Activated naive CD4-positive, alpha-beta T cell treated with anti-CD3 and anti-CD28 coated beads for 36 hours (primary cell): ENCODE measurements around the gene RAET1G. TPM values are rescaled to one million over a fixed set of nuclear protein-coding genes. Genes with fewer than 3 reads are reported as not detected.
A peak's percentile ranks its signal among the peaks of the same experiment; 100 is the strongest.
"Not testable (repeated sequence)": the region's sequence is repeated elsewhere in the genome, so short reads cannot be mapped to it uniquely, and the experiment has no call there.

ENCODE experiments used
- CTCF ChIA-PET: fragments of 350-600 bp; sonication (Branson Sonifier 250); formaldehyde crosslinking; loops from one replicate; lab custom pipeline; 2021; ENCODE audit warnings: antibody characterized with exemption; lab: Charles Lee
- DNase-seq: peaks from one replicate; pipeline ENCODE4 v3.0.0-alpha.2; 2020
- H3K27ac Mint-ChIP-seq: one replicate; pipeline ENCODE4 v1.8.0; 2021; ENCODE audit warnings: mild to moderate bottlenecking, mixed read lengths
- H3K27me3 Mint-ChIP-seq: one replicate; pipeline ENCODE4 v1.8.0; 2021; ENCODE audit warnings: low read depth, mixed read lengths
- H3K36me3 Mint-ChIP-seq: one replicate; pipeline ENCODE4 v1.8.0; 2021; ENCODE audit warnings: low read depth, mixed read lengths
- H3K4me1 Mint-ChIP-seq: one replicate; pipeline ENCODE4 v1.8.0; 2021; ENCODE audit warnings: low read depth, mixed read lengths
- H3K4me3 Mint-ChIP-seq: one replicate; pipeline ENCODE4 v1.8.0; 2021; ENCODE audit warnings: mild to moderate bottlenecking, moderate library complexity, mixed read lengths
- H3K9me3 Mint-ChIP-seq: one replicate; pipeline ENCODE4 v1.8.0; 2021; ENCODE audit warnings: mixed read lengths
- intact Hi-C: fragments of 100-400 bp; cut with micrococcal nuclease; formaldehyde crosslinking; loops from one replicate; pipeline ENCODE4 v1.15.1; 2023
- total RNA-seq, 2 experiments: library from RNA; stranded (reverse); gene quantifications; one replicate each; pipeline ENCODE4 v1.2.3, GENCODE V29; 2021

RAET1G gene, protein sequence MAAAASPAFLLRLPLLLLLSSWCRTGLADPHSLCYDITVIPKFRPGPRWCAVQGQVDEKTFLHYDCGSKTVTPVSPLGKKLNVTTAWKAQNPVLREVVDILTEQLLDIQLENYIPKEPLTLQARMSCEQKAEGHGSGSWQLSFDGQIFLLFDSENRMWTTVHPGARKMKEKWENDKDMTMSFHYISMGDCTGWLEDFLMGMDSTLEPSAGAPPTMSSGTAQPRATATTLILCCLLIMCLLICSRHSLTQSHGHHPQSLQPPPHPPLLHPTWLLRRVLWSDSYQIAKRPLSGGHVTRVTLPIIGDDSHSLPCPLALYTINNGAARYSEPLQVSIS
- not detected for total RNA-seq

DNA sequence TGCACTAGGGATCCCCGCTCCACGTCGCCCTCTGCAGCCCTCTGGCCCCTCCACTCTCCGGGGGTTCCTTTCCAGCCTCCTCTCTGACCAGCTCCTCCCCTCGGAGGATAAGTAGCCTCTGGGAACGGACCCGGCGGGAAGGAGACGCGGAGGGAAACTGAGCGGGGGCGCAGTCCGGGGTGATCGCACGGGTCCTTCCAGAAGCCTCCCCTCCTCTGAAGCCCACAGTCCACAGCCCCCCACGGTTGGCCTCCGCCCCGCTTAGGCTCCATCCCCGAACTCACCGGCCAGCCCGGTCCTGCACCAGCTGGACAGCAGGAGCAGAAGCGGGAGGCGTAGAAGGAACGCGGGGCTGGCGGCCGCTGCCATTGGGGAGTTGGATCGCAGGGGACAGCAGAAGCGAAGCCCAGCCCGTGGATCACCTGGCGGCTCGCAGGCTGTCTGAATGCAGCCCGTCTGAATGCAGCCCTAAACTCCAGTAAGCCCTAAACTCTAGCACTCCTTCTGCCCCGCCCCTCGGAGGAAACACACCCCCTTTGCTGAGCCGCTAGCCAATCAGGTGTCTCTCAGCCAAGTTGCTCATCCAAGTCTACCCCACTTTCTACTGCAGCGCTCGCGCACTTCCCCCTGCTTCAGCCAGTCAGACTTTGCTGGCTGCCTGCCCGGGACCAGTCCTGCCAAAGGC is at the start of gene RAET1G:
TSS of gene RAET1G (minus strand) at position 480 of the 685 bp plus-strand sequence. CDS start at position 369, 111 bp downstream.
- no peaks in the 10 kb centered on the region for H3K36me3 Mint-ChIP-seq
- intact Hi-C loops: loop anchor here (1.0 to 10.0 kb wide), 4 partner anchors 58 to 358 kb away; partner anchors contain the start of genes KATNA1, LATS1 and LRP11
- CTCF ChIA-PET: interaction anchor here (1.1 to 1.2 kb wide), 2 partner anchors 87 to 88 kb away, joined by 3 to 4 read pairs; no protein-coding TSS in a partner anchor
- H3K9me3 Mint-ChIP-seq: no peaks in the 10 kb centered on the region
- DNase-seq: peak; percentile 90
- H3K4me3 Mint-ChIP-seq: peak within 1 kb of the TSS; percentile 76
- peaks cover 15% of the 10 kb centered on the region for H3K4me1 Mint-ChIP-seq
- peaks cover 53% of the 10 kb centered on the region for H3K27me3 Mint-ChIP-seq
- no peak within 1 kb of the TSS for H3K27ac Mint-ChIP-seq

- Mint-ChIP-seq H3K9me3 (no peaks in the 10 kb centered on the region), H3K27me3 (peaks cover 58% of the 10 kb centered on the region), H3K36me3 (peaks cover 2% of the 10 kb centered on the region), H3K4me1 (peaks cover 6% of the 10 kb centered on the region), H3K4me3 (no peak overlapping the region), H3K27ac (no peak overlapping the region)
- CTCF ChIA-PET: interaction anchor here (0.6 kb wide), 1 partner anchor 447 kb away, joined by 3 read pairs; no protein-coding TSS in a partner anchor
- no peak for DNase-seq
- intact Hi-C loops: no loop called here
Measured at GRCh38 chr6:149969635-149970034, 46.7 kb upstream of the RAET1G start.

- CTCF ChIA-PET, H3K27ac Mint-ChIP-seq, H3K36me3 Mint-ChIP-seq, H3K9me3 Mint-ChIP-seq, DNase-seq, intact Hi-C loops, H3K4me3 Mint-ChIP-seq: not testable (repeated sequence)
- Mint-ChIP-seq H3K27me3 (peaks cover 58% of the 10 kb centered on the region), H3K4me1 (peaks cover 11% of the 10 kb centered on the region)
Measured at GRCh38 chr6:149968909-149969308, 46.0 kb upstream of the RAET1G start.

DNA sequence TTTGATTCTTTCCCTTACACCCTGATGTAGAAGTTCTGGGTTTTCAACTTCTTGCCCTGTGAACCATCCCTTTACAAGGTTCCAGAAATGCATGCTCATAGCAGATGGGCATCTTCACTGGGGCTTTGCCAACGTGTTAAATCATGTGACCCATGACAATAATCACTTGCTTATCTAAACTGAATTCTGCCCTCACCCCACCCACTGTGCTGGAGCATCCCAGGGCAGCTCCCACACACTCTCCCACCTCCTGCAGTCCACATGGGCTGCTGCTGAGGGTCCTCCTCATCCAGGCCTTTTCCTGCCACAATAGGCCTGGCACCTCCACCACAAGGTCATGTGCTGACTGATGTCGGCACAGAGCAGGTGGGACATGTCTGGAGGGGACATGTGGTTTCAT is 45.1 kb upstream of the RAET1G start:
- CTCF ChIA-PET, H3K9me3 Mint-ChIP-seq, intact Hi-C loops, H3K36me3 Mint-ChIP-seq, H3K4me3 Mint-ChIP-seq, DNase-seq, H3K27ac Mint-ChIP-seq: not testable (repeated sequence)
- peaks cover 59% of the 10 kb centered on the region for H3K27me3 Mint-ChIP-seq
- H3K4me1 Mint-ChIP-seq: peaks cover 13% of the 10 kb centered on the region

- CTCF ChIA-PET: no interaction called here
- DNase-seq: no peak
- H3K4me3 Mint-ChIP-seq: no peak overlapping the region
- peaks cover 5% of the 10 kb centered on the region for H3K36me3 Mint-ChIP-seq
- H3K27me3 Mint-ChIP-seq: peaks cover 59% of the 10 kb centered on the region
- H3K4me1 Mint-ChIP-seq: peaks cover 17% of the 10 kb centered on the region
- H3K9me3 Mint-ChIP-seq: no peaks in the 10 kb centered on the region
- intact Hi-C loops: no loop called here
- no peak overlapping the region for H3K27ac Mint-ChIP-seq
Measured at GRCh38 chr6:149967591-149967990, 44.7 kb upstream of the RAET1G start.

- H3K9me3 Mint-ChIP-seq, intact Hi-C loops, H3K36me3 Mint-ChIP-seq, CTCF ChIA-PET, H3K4me3 Mint-ChIP-seq, DNase-seq, H3K27ac Mint-ChIP-seq: not testable (repeated sequence)
- Mint-ChIP-seq H3K27me3 (peaks cover 64% of the 10 kb centered on the region), H3K4me1 (peaks cover 19% of the 10 kb centered on the region)
Measured at GRCh38 chr6:149966319-149966718, 43.4 kb upstream of the RAET1G start.

DNA sequence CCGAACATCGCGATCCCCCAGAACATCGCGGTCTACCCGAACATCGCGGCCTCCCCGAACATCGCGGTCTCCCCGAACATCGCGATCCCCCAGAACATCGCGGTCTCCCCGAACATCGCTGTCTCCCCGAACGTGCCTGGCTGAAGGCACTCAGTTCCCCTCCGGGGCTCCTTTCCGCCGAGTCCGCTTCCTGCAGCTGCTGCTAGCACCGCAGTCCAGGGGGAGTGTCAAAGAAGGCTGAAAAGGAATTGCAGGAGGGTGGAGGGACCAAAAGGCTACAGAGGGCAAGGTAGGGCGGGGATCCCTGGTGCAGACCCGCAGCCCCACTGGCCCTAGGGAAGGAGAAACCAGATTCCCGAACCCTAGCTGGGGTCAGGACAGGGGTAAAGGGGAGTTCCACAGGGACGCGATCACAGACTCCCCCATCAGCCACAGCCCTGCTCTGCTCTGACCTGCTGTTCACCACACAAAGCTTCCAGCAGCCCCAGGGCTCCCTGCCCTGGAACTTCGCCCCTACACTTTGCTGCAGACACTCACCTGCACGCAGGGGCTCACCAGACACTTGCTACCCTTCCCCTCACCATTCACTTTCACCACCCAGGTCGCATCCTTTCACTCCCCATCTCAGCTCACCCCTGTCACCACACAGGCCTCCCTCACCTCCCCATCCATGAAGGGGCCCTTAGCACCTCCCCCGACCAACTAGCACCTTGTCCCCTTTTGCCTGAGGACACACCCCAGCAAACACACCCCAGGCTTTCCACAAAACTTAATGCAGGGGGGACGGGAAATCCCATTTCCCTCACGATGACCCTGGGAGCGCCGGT is 42.5 kb upstream of the RAET1G start:
- DNase-seq: peak; percentile 38
- peak overlapping the region; percentile 90 for H3K4me3 Mint-ChIP-seq

GRCh38 chr6:149964308-149965193 is 41.6 kb upstream of the RAET1G start:
- DNase-seq: peak; percentile 29
- intact Hi-C loops: no loop called here
- peaks cover 62% of the 10 kb centered on the region for H3K27me3 Mint-ChIP-seq
- CTCF ChIA-PET: interaction anchor here (0.5 to 0.7 kb wide), 2 partner anchors 171 to 937 kb away, joined by 3 to 5 read pairs; no protein-coding TSS in a partner anchor
- peak overlapping the region; percentile 78 for H3K27ac Mint-ChIP-seq
- H3K36me3 Mint-ChIP-seq: peaks cover 5% of the 10 kb centered on the region
- H3K9me3 Mint-ChIP-seq: no peaks in the 10 kb centered on the region
- peak overlapping the region; percentile 90 for H3K4me3 Mint-ChIP-seq
- peaks cover 19% of the 10 kb centered on the region for H3K4me1 Mint-ChIP-seq

More for the DNA sequence above, 42.5 kb upstream of the RAET1G start:
- Mint-ChIP-seq H3K36me3 (peaks cover 5% of the 10 kb centered on the region), H3K27me3 (peaks cover 64% of the 10 kb centered on the region), H3K9me3 (no peaks in the 10 kb centered on the region), H3K27ac (no peak overlapping the region), H3K4me1 (peaks cover 19% of the 10 kb centered on the region)
- CTCF ChIA-PET: interaction anchor here (0.7 kb wide), 1 partner anchor 170 kb away, joined by 3 read pairs; no protein-coding TSS in a partner anchor
- intact Hi-C loops: no loop called here

GRCh38 chr6:149963462-149964307 is 40.8 kb upstream of the RAET1G start, which contains the start of gene ULBP1:
TSS of gene ULBP1 (plus strand) at chr6:149963943. CDS start at chr6:149964050, 107 bp downstream.
- peaks cover 63% of the 10 kb centered on the region for H3K27me3 Mint-ChIP-seq
- peak; percentile 93 for DNase-seq
- no peaks in the 10 kb centered on the region for H3K9me3 Mint-ChIP-seq
- peaks cover 5% of the 10 kb centered on the region for H3K36me3 Mint-ChIP-seq
- CTCF ChIA-PET: interaction anchor here (0.5 kb wide), 1 partner anchor 938 kb away, joined by 5 read pairs; no protein-coding TSS in a partner anchor
- intact Hi-C loops: loop anchor here (1.0 kb wide), 6 partner anchors 22 to 217 kb away; partner anchors contain the start of gene NUP43
- H3K27ac Mint-ChIP-seq: peak within 1 kb of the TSS; percentile 78
- peaks cover 19% of the 10 kb centered on the region for H3K4me1 Mint-ChIP-seq
- peak within 1 kb of the TSS; percentile 90 for H3K4me3 Mint-ChIP-seq

- peak; percentile 65 for DNase-seq
- Mint-ChIP-seq H3K27ac (peak overlapping the region; percentile 77), H3K36me3 (peaks cover 5% of the 10 kb centered on the region), H3K27me3 (peaks cover 61% of the 10 kb centered on the region), H3K9me3 (no peaks in the 10 kb centered on the region), H3K4me1 (peaks cover 19% of the 10 kb centered on the region), H3K4me3 (peak overlapping the region; percentile 90)
- intact Hi-C loops: loop anchor here (1.0 kb wide), 6 partner anchors 22 to 217 kb away; partner anchors contain the start of gene NUP43
- CTCF ChIA-PET: no interaction called here
Measured at GRCh38 chr6:149963212-149963461, 40.2 kb upstream of the RAET1G start.
